ENCODE results near the gene GDA.

DNA sequence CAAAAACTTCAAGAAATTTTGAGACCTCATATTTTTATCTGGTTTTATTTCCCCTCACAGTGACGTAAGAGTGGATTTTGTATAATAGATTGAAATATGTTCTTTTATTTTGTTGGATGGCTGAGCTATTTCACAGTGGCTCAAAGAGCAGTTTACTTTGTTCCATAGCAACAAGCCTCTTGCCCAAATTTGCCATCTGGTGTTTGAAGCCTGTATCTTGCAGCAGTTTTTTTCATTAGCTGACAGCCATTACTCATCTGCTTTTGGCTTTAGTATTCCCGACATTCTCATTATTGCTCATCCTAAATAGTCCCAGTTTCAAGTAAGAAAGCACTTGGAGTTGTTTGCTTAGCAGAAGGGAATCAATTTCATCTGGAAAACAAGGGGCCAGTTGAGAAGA is 36.3 kb downstream of the GDA start:
- no peak for TF ChIP-seq EZH2phosphoT487 (IDR thresholded peaks at IDR 0.05; ENCODE audit: borderline replicate concordance, low read length)
- TF ChIP-seq, protein P1, sequence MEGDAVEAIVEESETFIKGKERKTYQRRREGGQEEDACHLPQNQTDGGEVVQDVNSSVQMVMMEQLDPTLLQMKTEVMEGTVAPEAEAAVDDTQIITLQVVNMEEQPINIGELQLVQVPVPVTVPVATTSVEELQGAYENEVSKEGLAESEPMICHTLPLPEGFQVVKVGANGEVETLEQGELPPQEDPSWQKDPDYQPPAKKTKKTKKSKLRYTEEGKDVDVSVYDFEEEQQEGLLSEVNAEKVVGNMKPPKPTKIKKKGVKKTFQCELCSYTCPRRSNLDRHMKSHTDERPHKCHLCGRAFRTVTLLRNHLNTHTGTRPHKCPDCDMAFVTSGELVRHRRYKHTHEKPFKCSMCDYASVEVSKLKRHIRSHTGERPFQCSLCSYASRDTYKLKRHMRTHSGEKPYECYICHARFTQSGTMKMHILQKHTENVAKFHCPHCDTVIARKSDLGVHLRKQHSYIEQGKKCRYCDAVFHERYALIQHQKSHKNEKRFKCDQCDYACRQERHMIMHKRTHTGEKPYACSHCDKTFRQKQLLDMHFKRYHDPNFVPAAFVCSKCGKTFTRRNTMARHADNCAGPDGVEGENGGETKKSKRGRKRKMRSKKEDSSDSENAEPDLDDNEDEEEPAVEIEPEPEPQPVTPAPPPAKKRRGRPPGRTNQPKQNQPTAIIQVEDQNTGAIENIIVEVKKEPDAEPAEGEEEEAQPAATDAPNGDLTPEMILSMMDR (IDR thresholded peaks at IDR 0.05; ENCODE audit: low read depth, low read length, poor library complexity, severe bottlenecking) = no peak

All from DOHH2 (cell line).